Daoy (cell line): ENCODE results near the gene STH. TPM values are rescaled to one million over a fixed set of nuclear protein-coding genes. Genes with fewer than 3 reads are reported as not detected.

Experiments
- DNase-seq: peaks from one replicate; pipeline ENCODE4 v3.0.0-alpha.2; 2015; ENCODE audit warnings: low read depth
- total RNA-seq: library from RNA; depleted of rRNA; stranded (reverse); fragments of >200 nt; shearing (Covaris generic); gene quantifications from 2 replicates; pipeline ENCODE4 v1.2.3, GENCODE V29; 2014

STH gene
- total RNA-seq, 1 experiment from 2014 or later: not detected

DNA sequence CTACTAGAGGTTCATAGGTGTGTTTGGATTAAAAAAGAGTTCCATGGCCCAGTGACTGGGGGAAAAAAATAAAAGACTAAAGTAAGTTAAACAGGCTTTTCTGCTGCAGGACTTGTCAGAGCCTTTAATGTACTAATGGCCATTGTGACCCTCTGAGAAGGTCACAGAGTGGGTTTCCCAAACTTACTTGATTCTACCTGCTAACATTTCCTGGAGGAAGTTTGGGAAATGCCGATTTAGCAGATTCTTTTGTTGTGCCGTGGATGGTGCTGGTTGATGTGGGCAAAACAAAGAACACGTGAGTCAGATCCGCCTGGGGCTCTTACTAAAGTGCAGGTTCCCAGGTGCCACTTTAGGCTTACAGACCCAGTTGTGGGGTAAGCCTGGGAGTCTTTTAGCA, 13.6 kb upstream of the STH start:
- no peak for DNase-seq

DNA sequence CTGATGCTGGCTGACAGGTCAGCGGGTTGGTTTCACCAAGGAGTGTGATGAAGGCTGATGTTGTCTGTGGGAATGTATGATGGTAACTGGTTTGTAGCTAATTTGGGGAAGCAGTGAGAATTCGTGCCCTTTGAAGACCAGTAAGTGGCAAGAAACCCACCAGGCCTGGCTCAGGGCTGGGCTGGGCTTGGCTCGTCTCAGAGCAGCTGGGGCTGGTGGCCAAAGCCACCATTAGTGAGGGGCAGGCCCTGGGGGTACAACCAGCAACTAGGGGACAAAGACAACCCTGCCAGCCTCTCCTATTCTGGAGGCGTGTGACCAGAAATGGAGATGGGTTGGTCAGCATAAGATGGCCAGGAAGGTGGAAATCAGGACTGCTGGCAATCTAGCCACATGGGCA, 13.0 kb upstream of the STH start:
- DNase-seq: no peak

DNA sequence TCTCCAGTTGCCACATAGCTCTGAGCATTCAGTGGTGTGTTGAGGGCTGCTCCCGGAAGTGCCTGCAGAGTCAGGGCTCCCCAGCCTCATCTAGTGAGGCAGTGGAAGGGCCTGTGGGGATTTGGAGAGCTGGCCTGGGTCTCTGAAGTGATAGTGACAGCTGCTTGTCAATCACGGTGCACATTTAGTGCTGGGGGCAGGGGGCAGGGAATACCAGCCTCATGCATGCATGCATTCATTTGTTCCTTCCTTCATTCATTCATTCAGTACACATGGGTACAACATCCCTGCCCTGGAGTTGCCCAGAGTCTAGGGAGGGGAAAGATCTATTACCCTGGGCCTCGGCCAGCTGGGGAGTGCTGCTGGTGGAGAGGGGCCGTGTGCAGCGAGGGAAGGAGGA, 11.3 kb upstream of the STH start:
- DNase-seq: no peak

DNA sequence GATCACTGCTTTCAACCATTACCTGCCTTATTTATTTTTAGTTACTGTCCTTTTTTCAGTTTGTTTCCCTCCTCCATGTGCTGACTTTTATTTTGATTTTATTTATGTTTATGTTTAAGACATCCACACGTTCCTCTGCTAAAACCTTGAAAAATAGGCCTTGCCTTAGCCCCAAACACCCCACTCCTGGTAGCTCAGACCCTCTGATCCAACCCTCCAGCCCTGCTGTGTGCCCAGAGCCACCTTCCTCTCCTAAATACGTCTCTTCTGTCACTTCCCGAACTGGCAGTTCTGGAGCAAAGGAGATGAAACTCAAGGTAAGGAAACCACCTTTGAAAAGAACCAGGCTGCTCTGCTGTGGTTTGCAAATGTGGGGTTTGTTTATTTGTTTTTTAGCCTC, 9.3 kb upstream of the STH start:
- DNase-seq: no peak

DNA sequence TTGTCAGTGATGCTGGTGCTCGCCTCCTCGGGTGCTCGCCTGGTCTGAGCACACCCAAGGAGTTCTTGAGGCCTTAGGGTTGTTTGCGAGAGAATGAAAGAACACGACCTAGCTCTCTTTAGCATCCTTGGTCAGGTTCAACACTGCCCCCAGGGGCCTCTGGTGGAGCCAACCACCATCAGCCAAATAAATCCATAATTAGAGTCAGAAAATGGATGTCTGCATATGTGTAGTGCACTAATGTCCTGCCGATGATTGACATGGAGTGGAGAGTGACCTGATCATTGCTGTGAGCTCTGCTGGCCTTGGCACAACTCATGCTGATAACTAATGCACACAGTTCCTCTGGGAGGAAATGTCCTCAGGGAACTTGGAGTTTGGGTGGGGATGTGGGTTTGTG, 8.2 kb upstream of the STH start:
- DNase-seq: no peak

DNA sequence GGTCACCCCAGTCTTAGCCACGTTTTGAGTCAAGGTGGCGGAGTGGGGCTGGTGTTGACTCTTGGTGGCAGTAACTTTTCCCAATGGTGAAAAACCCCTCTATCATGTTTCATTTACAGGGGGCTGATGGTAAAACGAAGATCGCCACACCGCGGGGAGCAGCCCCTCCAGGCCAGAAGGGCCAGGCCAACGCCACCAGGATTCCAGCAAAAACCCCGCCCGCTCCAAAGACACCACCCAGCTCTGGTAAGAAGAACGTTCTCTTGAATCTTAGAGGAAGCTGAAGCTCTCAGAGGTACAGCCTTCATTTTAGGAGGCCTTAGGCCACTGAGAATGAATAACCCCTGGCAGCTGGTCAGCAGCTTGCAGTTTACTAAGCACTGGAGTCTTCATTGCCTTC, 7.7 kb upstream of the STH start:
- no peak for DNase-seq

DNA sequence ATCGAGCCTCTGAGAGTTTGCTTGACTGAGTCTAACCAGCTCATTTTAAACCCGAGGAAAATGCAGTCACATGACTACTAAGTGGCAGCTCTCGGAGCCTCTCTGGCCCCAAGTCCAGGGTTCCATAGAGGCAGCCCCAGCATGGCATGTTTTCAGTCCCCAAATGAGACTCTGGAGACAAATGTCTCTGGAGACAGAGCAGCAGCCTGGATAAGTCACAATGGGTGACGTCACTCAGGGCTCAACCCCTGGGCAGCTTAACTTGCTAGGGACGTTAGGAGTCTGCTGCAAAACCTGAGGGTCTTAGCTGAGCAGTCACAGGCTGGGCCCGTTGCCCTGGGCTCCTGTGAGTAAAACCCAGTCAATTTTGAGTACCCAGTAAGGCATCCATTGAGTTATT, 6.9 kb upstream of the STH start:
- DNase-seq: no peak

DNA sequence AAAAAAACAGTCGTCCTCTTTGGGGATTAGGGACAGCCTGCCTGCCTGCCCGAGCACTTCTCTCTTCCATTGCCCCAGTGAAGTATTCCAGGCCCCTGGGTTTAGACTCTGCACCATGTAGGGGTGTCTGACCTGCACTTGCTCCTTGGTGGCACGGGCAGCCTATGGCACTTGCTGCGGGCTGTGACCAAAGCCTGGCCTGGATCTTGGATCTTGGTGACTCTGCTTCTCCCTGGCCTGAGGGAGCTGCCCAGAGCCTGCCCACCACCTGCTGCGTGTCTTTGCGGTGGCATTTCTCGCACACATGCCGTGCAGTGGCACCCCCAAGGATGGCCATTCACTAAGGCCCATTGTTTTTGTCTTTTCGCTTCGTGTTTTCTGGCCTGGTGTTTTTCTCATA, 6.1 kb upstream of the STH start:
- no peak for DNase-seq

DNA sequence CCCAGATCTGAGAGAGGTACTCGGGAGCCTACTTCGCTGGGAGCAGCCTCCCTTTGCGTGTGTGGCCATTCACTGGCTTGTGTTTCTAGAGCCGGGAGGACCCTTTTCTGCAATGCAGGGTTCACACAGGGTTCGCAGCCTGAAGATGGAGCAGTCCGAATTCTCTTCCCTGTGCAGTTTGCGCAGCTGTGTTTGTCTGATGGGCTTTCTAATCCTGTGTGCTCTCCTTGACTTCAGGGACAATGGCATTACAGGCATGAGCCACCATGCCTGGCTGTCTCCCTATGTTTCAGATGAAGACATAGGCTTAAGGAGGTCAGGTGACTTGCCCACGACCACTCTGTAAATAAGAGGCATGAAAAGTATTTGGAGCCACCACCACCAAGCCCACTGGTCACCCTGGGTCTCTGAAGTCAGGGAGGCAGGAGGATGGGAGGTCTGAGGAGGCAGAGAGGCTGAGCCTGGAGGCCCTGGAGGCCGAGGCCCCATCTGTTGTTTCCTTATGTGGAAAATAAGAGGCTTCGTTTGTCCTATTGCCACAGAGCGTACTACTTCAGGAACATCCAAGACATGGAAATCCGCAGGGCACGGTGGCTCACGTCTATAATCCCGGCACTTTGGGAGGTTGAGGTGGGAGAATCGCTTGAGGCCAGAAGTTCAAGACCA, 5.0 kb upstream of the STH start:
- no peak for DNase-seq

DNA sequence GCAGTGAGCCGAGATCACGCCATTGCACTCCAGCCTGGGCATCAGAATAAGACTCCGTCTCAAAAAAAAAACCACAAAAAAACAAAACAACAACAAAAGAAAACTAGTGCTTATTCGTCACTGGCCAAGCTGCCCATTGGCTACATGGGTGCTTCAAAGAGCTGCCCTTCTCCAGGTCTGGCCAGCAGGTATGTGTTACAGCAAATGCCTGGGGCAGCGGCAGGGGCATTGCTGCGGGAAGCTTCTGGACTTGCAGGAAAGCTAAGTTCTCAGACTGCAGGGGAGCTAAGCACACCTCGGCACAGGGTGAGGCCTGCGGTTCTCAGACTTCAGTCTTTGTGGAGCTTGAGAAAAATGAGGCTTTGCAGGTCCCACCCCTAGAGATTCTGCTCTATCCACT, 4.1 kb upstream of the STH start:
- no peak for DNase-seq

DNA sequence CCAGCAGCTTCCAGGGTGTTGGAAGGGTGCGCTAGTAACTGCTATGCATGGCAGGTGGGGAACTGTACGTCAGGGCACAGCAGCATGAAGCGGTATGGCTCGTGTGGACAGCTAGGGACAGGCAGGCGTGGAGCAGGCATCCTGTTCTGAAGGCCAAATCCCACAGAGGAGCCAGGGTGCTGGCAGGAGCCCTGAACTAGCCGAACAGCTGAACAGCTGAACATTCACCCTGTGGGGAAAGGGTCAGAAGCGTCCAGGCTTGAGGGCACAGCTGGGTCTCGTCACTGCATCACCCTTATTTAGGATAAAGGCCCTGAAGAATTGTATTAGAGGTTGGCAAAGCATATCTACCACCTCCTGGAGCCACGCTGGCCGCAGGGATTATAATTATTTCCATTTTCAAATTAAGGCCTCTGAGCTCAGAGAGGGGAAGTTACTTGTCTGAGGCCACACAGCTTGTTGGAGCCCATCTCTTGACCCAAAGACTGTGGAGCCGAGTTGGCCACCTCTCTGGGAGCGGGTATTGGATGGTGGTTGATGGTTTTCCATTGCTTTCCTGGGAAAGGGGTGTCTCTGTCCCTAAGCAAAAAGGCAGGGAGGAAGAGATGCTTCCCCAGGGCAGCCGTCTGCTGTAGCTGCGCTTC, 3.3 kb upstream of the STH start:
- no peak for DNase-seq

DNA sequence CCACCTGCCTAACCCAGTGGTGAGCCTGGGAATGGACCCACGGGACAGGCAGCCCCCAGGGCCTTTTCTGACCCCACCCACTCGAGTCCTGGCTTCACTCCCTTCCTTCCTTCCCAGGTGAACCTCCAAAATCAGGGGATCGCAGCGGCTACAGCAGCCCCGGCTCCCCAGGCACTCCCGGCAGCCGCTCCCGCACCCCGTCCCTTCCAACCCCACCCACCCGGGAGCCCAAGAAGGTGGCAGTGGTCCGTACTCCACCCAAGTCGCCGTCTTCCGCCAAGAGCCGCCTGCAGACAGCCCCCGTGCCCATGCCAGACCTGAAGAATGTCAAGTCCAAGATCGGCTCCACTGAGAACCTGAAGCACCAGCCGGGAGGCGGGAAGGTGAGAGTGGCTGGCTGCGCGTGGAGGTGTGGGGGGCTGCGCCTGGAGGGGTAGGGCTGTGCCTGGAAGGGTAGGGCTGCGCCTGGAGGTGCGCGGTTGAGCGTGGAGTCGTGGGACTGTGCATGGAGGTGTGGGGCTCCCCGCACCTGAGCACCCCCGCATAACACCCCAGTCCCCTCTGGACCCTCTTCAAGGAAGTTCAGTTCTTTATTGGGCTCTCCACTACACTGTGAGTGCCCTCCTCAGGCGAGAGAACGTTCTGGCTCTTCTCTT, 2.6 kb upstream of the STH start:
- no peak for DNase-seq

DNA sequence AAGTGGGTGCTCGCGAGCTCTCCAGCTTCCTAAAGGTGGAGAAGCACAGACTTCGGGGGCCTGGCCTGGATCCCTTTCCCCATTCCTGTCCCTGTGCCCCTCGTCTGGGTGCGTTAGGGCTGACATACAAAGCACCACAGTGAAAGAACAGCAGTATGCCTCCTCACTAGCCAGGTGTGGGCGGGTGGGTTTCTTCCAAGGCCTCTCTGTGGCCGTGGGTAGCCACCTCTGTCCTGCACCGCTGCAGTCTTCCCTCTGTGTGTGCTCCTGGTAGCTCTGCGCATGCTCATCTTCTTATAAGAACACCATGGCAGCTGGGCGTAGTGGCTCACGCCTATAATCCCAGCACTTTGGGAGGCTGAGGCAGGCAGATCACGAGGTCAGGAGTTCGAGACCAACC, 1.9 kb upstream of the STH start:
- no peak for DNase-seq

DNA sequence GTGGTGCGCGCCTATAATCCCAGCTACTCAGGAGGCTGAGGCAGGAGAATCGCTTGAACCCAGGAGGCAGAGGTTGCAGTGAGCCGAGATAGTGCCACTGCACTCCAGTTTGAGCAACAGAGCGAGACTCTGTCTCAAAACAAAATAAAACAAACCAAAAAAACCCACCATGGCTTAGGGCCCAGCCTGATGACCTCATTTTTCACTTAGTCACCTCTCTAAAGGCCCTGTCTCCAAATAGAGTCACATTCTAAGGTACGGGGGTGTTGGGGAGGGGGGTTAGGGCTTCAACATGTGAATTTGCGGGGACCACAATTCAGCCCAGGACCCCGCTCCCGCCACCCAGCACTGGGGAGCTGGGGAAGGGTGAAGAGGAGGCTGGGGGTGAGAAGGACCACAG, 1.4 kb upstream of the STH start:
- peak; percentile 52 for DNase-seq

DNA sequence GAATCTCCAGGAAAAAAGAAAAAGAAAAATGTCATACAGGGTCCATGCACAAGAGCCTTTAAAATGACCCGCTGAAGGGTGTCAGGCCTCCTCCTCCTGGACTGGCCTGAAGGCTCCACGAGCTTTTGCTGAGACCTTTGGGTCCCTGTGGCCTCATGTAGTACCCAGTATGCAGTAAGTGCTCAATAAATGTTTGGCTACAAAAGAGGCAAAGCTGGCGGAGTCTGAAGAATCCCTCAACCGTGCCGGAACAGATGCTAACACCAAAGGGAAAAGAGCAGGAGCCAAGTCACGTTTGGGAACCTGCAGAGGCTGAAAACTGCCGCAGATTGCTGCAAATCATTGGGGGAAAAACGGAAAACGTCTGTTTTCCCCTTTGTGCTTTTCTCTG, 845 bp downstream of the STH start:
- DNase-seq: no peak

DNA sequence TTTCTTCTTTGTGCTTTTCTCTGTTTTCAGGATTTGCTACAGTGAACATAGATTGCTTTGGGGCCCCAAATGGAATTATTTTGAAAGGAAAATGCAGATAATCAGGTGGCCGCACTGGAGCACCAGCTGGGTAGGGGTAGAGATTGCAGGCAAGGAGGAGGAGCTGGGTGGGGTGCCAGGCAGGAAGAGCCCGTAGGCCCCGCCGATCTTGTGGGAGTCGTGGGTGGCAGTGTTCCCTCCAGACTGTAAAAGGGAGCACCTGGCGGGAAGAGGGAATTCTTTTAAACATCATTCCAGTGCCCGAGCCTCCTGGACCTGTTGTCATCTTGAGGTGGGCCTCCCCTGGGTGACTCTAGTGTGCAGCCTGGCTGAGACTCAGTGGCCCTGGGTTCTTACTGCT, 1.2 kb downstream of the STH start:
- no peak for DNase-seq

DNA sequence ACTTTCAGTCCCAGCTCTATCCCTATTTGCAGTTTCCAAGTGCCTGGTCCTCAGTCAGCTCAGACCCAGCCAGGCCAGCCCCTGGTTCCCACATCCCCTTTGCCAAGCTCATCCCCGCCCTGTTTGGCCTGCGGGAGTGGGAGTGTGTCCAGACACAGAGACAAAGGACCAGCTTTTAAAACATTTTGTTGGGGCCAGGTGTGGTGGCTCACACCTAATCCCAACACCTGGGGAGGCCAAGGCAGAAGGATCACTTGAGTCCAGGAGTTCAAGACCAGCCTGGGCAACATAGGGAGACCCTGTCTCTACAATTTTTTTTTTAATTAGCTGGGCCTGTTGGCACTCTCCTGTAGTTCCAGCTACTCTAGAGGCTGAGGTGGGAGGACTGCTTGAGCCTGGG, 1.7 kb downstream of the STH start:
- no peak for DNase-seq

DNA sequence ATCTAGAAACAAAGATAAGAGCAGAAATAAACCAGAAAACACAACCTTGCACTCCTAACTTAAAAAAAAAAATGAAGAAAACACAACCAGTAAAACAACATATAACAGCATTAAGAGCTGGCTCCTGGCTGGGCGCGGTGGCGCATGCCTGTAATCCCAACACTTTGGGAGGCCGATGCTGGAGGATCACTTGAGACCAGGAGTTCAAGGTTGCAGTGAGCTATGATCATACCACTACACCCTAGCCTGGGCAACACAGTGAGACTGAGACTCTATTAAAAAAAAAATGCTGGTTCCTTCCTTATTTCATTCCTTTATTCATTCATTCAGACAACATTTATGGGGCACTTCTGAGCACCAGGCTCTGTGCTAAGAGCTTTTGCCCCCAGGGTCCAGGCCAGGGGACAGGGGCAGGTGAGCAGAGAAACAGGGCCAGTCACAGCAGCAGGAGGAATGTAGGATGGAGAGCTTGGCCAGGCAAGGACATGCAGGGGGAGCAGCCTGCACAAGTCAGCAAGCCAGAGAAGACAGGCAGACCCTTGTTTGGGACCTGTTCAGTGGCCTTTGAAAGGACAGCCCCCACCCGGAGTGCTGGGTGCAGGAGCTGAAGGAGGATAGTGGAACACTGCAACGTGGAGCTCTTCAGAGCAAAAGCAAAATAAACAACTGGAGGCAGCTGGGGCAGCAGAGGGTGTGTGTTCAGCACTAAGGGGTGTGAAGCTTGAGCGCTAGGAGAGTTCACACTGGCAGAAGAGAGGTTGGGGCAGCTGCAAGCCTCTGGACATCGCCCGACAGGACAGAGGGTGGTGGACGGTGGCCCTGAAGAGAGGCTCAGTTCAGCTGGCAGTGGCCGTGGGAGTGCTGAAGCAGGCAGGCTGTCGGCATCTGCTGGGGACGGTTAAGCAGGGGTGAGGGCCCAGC, 2.6 kb downstream of the STH start:
- DNase-seq: no peak

DNA sequence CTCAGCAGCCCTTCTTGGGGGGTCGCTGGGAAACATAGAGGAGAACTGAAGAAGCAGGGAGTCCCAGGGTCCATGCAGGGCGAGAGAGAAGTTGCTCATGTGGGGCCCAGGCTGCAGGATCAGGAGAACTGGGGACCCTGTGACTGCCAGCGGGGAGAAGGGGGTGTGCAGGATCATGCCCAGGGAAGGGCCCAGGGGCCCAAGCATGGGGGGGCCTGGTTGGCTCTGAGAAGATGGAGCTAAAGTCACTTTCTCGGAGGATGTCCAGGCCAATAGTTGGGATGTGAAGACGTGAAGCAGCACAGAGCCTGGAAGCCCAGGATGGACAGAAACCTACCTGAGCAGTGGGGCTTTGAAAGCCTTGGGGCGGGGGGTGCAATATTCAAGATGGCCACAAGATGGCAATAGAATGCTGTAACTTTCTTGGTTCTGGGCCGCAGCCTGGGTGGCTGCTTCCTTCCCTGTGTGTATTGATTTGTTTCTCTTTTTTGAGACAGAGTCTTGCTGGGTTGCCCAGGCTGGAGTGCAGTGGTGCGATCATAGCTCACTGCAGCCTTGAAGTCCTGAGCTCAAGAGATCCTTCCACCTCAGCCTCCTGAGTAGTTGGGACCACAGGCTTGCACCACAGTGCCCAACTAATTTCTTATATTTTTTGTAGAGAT, 3.4 kb downstream of the STH start:
- peak; percentile 61 for DNase-seq

DNA sequence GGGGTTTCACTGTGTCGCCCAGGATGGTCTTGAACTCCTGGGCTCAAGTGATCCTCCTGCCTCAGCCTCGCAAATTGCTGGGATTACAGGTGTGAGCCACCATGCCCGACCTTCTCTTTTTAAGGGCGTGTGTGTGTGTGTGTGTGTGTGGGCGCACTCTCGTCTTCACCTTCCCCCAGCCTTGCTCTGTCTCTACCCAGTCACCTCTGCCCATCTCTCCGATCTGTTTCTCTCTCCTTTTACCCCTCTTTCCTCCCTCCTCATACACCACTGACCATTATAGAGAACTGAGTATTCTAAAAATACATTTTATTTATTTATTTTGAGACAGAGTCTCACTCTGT, 3.9 kb downstream of the STH start:
- no peak for DNase-seq

DNA sequence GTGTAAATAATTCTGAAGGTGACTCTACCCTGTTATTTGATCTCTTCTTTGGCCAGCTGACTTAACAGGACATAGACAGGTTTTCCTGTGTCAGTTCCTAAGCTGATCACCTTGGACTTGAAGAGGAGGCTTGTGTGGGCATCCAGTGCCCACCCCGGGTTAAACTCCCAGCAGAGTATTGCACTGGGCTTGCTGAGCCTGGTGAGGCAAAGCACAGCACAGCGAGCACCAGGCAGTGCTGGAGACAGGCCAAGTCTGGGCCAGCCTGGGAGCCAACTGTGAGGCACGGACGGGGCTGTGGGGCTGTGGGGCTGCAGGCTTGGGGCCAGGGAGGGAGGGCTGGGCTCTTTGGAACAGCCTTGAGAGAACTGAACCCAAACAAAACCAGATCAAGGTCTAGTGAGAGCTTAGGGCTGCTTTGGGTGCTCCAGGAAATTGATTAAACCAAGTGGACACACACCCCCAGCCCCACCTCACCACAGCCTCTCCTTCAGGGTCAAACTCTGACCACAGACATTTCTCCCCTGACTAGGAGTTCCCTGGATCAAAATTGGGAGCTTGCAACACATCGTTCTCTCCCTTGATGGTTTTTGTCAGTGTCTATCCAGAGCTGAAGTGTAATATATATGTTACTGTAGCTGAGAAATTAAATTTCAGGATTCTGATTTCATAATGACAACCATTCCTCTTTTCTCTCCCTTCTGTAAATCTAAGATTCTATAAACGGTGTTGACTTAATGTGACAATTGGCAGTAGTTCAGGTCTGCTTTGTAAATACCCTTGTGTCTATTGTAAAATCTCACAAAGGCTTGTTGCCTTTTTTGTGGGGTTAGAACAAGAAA, 5.1 kb downstream of the STH start:
- peak; percentile 39 for DNase-seq
